K562 (cell line): ENCODE measurements around the gene KCNA2. TPM values are rescaled to one million over a fixed set of nuclear protein-coding genes. Genes with fewer than 3 reads are reported as not detected.

ENCODE experiments used
- KLF6 ChIP-seq: fragments of 250-450 bp; sonication (Bioruptor Pico); IDR thresholded peaks from 2 replicates; pipeline ENCODE4 v1.4.0; 2020; ENCODE audit warnings: mild to moderate bottlenecking, moderate library complexity, borderline replicate concordance
- NR4A1 ChIP-seq, 2 experiments: fragments of 250-450 bp in 1 of 2; fragments of 450-650 bp in 1 of 2; sonication (Bioruptor Pico) in 1 of 2; IDR thresholded peaks; 2 replicates each; pipeline versions ENCODE4 v1.4.0 to v1.6.1; 2016 to 2020; ENCODE audit warnings: mild to moderate bottlenecking in 2 of 2, missing compliant biosample characterization in 1 of 2, missing genetic modification characterization in 1 of 2, moderate library complexity in 1 of 2
- SMAD3 ChIP-seq: fragments of 450-650 bp; formaldehyde crosslinking; conservative IDR thresholded peaks from 2 replicates; pipeline ENCODE4 v1.4.0; 2020; ENCODE audit warnings: mild to moderate bottlenecking
- VEZF1 ChIP-seq: fragments of 200-800 bp; sonication (Bioruptor generic); IDR thresholded peaks from 2 replicates; pipeline ENCODE4 v1.6.1; 2017; ENCODE audit warnings: missing genetic modification characterization, missing compliant biosample characterization
- XRCC5 ChIP-seq: fragments of 200-400 bp; formaldehyde crosslinking; IDR thresholded peaks from 2 replicates; pipeline ENCODE4 v1.6.1; 2017; ENCODE audit warnings: low read depth, mild to moderate bottlenecking, low read length
- ZC3H4 ChIP-seq: sonication (generic); formaldehyde crosslinking; IDR thresholded peaks from 2 replicates; pipeline ENCODE4 v1.9.0; 2021; ENCODE audit warnings: missing genetic modification reagents, borderline replicate concordance
- ZHX1 ChIP-seq: fragments of 150-350 bp; conservative IDR thresholded peaks from 2 replicates; pipeline ENCODE4 v1.6.1; 2014; ENCODE audit warnings: low read length
- ZNF311 ChIP-seq: fragments of 250-450 bp; sonication (Bioruptor Pico); IDR thresholded peaks from 2 replicates; pipeline ENCODE4 v1.4.0; 2020; ENCODE audit warnings: mild to moderate bottlenecking, moderate library complexity
- ZNF583 ChIP-seq: fragments of 250-450 bp; sonication (Bioruptor Pico); IDR thresholded peaks from 2 replicates; pipeline ENCODE4 v1.4.0; 2020
- polyA plus RNA-seq, 8 experiments: library from polyadenylated mRNA; depleted of rRNA in 4 of 8; stranded (reverse) in 5 of 8; unstranded in 3 of 8; fragments of >200 nt; fragmentation: Nextera tagmentation in 2 of 8; fragmentation: Illumina TruSeq in 1 of 8; extraction: Ambion mirVana in 2 of 8; extraction: Trizol in 1 of 8; gene quantifications; 2 replicates each; pipeline versions ENCODE4 v1.2.1 to v1.2.3, GENCODE V29; 2011 to 2014; ENCODE audit warnings: inconsistent platforms in 1 of 8, missing spikeins in 1 of 8
- total RNA-seq, 7 experiments: library from RNA; depleted of rRNA in 6 of 7; stranded (reverse); fragments of >200 nt in 6 of 7; fragmentation: Illumina TruSeq in 2 of 7; extraction: Trizol in 2 of 7; gene quantifications; 2 replicates each; pipeline versions ENCODE4 v1.2.1 to v1.2.3, GENCODE V29; 2011 to 2021; ENCODE audit warnings: low replicate concordance in 1 of 7
- TF ChIP-seq, protein P1 (sequence below): fragments of 250-450 bp; sonication (Bioruptor Pico); IDR thresholded peaks from 2 replicates; pipeline ENCODE4 v1.4.0; 2020; ENCODE audit warnings: mild to moderate bottlenecking, moderate library complexity
- TF ChIP-seq, protein P2 (sequence below), 3 experiments: fragments of 200-800 bp in 1 of 3; sonication (Bioruptor generic) in 1 of 3; sonication (generic) in 1 of 3; formaldehyde crosslinking in 1 of 3; IDR thresholded peaks; 2 replicates each; pipeline versions ENCODE4 v1.6.1 to v1.8.0; 2016 to 2022; ENCODE audit warnings: mild to moderate bottlenecking in 2 of 3, missing compliant biosample characterization in 2 of 3, missing genetic modification characterization in 2 of 3, missing genetic modification reagents in 1 of 3
- TF ChIP-seq, protein P3 (sequence below): IDR thresholded peaks from 2 replicates; pipeline ENCODE4 v1.6.1; 2011; ENCODE audit not compliant: insufficient read length; ENCODE audit errors: extremely low read depth

KCNA2 gene
- total and polyA plus RNA-seq, 9 of the 15 experiments (the other 6 are each of a cell fraction or from before 2014, with no cell fraction given) = not detected

DNA sequence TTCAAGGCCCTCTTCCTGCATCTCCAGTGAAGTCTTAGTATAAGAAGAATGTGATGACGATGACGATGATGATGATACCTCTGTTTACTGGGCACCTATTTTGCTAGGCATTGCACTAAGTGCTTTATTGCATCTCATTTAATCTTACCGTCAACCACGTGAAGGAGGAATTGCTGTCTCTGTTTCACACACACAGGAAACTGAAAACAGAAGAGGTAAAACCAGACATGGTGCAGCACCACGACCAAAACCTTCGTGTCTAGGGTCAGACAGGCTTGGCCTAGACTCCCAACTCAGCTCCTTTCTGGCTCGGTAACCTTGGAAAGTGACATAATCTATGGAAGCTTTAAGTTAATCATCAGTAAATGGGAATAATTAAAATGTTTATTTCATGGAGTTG lies 20.7 kb upstream of the KCNA2 start (continued):
- TF ChIP-seq, protein P1, sequence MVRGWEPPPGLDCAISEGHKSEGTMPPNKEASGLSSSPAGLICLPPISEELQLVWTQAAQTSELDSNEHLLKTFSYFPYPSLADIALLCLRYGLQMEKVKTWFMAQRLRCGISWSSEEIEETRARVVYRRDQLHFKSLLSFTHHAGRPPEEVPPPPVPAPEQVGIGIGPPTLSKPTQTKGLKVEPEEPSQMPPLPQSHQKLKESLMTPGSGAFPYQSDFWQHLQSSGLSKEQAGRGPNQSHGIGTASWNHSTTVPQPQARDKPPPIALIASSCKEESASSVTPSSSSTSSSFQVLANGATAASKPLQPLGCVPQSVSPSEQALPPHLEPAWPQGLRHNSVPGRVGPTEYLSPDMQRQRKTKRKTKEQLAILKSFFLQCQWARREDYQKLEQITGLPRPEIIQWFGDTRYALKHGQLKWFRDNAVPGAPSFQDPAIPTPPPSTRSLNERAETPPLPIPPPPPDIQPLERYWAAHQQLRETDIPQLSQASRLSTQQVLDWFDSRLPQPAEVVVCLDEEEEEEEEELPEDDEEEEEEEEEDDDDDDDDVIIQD (CRISPR knock-in tag) = no peak
- no peak for TF ChIP-seq ZHX1
- TF ChIP-seq NR4A1 (CRISPR knock-in tag; IDR thresholded peaks at IDR 0.05) = no peak
- TF ChIP-seq NR4A1 (tag; IDR thresholded peaks at IDR 0.05) = no peak
- no peak for TF ChIP-seq ZNF583 (CRISPR knock-in tag)
- no peak for TF ChIP-seq KLF6 (CRISPR knock-in tag)
- no peak for TF ChIP-seq XRCC5
- TF ChIP-seq VEZF1 = no peak
- TF ChIP-seq, protein P2, sequence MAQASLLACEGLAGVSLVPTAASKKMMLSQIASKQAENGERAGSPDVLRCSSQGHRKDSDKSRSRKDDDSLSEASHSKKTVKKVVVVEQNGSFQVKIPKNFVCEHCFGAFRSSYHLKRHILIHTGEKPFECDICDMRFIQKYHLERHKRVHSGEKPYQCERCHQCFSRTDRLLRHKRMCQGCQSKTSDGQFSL (CRISPR knock-in tag; IDR thresholded peaks at IDR 0.05) = no peak
- TF ChIP-seq, protein P2 (tag; IDR thresholded peaks at IDR 0.05) = no peak
- no peak for TF ChIP-seq SMAD3 (CRISPR knock-in tag)
- no peak for TF ChIP-seq ZC3H4
- no peak for TF ChIP-seq ZNF311 (CRISPR knock-in tag)
- TF ChIP-seq, protein P3, sequence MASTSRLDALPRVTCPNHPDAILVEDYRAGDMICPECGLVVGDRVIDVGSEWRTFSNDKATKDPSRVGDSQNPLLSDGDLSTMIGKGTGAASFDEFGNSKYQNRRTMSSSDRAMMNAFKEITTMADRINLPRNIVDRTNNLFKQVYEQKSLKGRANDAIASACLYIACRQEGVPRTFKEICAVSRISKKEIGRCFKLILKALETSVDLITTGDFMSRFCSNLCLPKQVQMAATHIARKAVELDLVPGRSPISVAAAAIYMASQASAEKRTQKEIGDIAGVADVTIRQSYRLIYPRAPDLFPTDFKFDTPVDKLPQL = no peak
